K562 (cell line): ENCODE data around the gene ARL8A. TPM values are rescaled to one million over a fixed set of nuclear protein-coding genes. Genes with fewer than 3 reads are reported as not detected.

Experiments used
- CHAMP1 ChIP-seq: fragments of 450-650 bp; IDR thresholded peaks from 2 replicates; pipeline ENCODE4 v1.6.1; 2016; ENCODE audit warnings: mild to moderate bottlenecking
- NCOA2 ChIP-seq, 2 experiments: fragments of 450-650 bp; IDR thresholded peaks; 2 replicates each; pipeline ENCODE4 v1.6.1; 2018; ENCODE audit warnings: mild to moderate bottlenecking in 2 of 2, moderate library complexity in 1 of 2; ENCODE audit not compliant: partially characterized antibody in 2 of 2
- PHF21A ChIP-seq: fragments of 450-650 bp; IDR thresholded peaks from 2 replicates; pipeline ENCODE4 v1.6.1; 2017; ENCODE audit warnings: low read depth, borderline replicate concordance
- POU5F1 ChIP-seq: fragments of 150-350 bp; IDR thresholded peaks from 2 replicates; pipeline ENCODE4 v1.6.1; 2014; ENCODE audit warnings: borderline replicate concordance, low read length, low read depth, mild to moderate bottlenecking; ENCODE audit not compliant: partially characterized antibody
- SMAD1 ChIP-seq: fragments of 150-350 bp; IDR thresholded peaks from 2 replicates; pipeline ENCODE4 v1.6.1; 2014; ENCODE audit warnings: low read length, low read depth; ENCODE audit not compliant: partially characterized antibody
- TCF7 ChIP-seq: sonication (generic); IDR thresholded peaks from 2 replicates; pipeline ENCODE4 v1.6.1; 2016; ENCODE audit warnings: antibody characterized with exemption, borderline replicate concordance
- ZBTB26 ChIP-seq: fragments of 450-650 bp; formaldehyde crosslinking; IDR thresholded peaks from 2 replicates; pipeline ENCODE4 v1.4.0; 2022; ENCODE audit warnings: missing genetic modification characterization
- ZC3H4 ChIP-seq: sonication (generic); formaldehyde crosslinking; IDR thresholded peaks from 2 replicates; pipeline ENCODE4 v1.9.0; 2021; ENCODE audit warnings: missing genetic modification reagents, borderline replicate concordance
- ZEB2 ChIP-seq: fragments of 450-650 bp; IDR thresholded peaks from 2 replicates; pipeline ENCODE4 v1.6.1; 2016
- ZNF347 ChIP-seq: fragments of 450-650 bp; formaldehyde crosslinking; IDR thresholded peaks from 2 replicates; pipeline ENCODE4 v1.4.0; 2020; ENCODE audit warnings: low read depth, mild to moderate bottlenecking, moderate library complexity
- ZNF639 ChIP-seq, 2 experiments: fragments of 200-800 bp in 1 of 2; sonication (Bioruptor generic) in 1 of 2; sonication (generic) in 1 of 2; formaldehyde crosslinking in 1 of 2; IDR thresholded peaks in 1 of 2; conservative IDR thresholded peaks in 1 of 2; 2 replicates each; pipeline versions ENCODE4 v1.5.0 to v1.6.1; 2016 to 2020; ENCODE audit warnings: missing compliant biosample characterization in 1 of 2, missing genetic modification characterization in 1 of 2, missing genetic modification reagents in 1 of 2
- polyA plus RNA-seq, 8 experiments: library from polyadenylated mRNA; depleted of rRNA in 4 of 8; stranded (reverse) in 5 of 8; unstranded in 3 of 8; fragments of >200 nt; fragmentation: Nextera tagmentation in 2 of 8; fragmentation: Illumina TruSeq in 1 of 8; extraction: Ambion mirVana in 2 of 8; extraction: Trizol in 1 of 8; gene quantifications; 2 replicates each; pipeline versions ENCODE4 v1.2.1 to v1.2.3, GENCODE V29; 2011 to 2014; ENCODE audit warnings: inconsistent platforms in 1 of 8, missing spikeins in 1 of 8
- total RNA-seq, 7 experiments: library from RNA; depleted of rRNA in 6 of 7; stranded (reverse); fragments of >200 nt in 6 of 7; fragmentation: Illumina TruSeq in 2 of 7; extraction: Trizol in 2 of 7; gene quantifications; 2 replicates each; pipeline versions ENCODE4 v1.2.1 to v1.2.3, GENCODE V29; 2011 to 2021; ENCODE audit warnings: low replicate concordance in 1 of 7
- TF ChIP-seq, protein P1 (sequence below), 2 experiments: fragments of 450-650 bp; IDR thresholded peaks; 2 replicates each; pipeline ENCODE4 v1.6.1; 2016; ENCODE audit warnings: mild to moderate bottlenecking in 2 of 2, borderline replicate concordance in 1 of 2, low read depth in 1 of 2, moderate library complexity in 1 of 2

ARL8A gene
- total and polyA plus RNA-seq, 9 of the 15 experiments (the other 6 are each of a cell fraction or from before 2014, with no cell fraction given), result 0.17 to 27.3 (median 15.6) TPM

DNA sequence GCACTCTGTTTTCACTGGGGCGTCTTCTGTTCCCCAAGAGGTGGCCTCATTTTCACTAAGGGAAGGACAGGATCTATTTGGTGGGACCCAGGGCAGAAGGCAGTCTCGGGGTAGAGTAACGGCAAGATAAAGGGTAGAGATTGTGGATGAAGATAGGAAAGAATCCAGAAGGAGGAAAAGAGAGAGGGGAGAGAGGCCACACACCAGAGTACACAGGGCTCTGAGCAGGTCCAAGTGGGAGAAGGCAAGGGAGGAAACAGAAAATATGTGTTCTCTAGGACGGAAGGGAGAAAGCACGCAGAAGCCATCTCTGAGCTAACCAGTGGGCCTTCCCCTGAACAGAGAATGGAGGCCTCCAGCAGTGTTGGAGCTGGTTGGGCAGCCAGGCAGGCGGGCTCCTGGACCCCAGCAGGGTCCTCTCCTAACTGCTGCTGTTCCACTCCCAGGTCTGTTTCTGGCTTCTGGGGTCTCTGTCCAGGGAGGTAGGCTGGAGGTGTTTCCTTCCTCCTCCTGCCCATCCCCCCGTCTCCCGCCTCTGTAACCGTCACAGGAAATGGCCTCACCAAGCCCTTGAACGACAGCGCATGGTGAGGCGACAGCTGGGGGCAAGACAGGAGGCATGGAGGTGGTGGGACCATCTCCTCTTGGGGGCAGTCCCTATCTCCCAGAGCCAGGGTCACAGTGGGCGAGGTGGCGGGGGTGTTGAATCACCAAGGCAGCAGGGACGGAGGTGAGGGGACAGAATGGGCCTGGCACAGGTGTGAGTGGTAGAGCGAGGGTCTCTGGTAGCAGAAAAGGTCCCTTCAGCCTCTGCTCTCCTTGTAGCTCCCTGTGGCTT lies 15.2 kb upstream of the ARL8A start (continued):
- TF ChIP-seq, protein P1, sequence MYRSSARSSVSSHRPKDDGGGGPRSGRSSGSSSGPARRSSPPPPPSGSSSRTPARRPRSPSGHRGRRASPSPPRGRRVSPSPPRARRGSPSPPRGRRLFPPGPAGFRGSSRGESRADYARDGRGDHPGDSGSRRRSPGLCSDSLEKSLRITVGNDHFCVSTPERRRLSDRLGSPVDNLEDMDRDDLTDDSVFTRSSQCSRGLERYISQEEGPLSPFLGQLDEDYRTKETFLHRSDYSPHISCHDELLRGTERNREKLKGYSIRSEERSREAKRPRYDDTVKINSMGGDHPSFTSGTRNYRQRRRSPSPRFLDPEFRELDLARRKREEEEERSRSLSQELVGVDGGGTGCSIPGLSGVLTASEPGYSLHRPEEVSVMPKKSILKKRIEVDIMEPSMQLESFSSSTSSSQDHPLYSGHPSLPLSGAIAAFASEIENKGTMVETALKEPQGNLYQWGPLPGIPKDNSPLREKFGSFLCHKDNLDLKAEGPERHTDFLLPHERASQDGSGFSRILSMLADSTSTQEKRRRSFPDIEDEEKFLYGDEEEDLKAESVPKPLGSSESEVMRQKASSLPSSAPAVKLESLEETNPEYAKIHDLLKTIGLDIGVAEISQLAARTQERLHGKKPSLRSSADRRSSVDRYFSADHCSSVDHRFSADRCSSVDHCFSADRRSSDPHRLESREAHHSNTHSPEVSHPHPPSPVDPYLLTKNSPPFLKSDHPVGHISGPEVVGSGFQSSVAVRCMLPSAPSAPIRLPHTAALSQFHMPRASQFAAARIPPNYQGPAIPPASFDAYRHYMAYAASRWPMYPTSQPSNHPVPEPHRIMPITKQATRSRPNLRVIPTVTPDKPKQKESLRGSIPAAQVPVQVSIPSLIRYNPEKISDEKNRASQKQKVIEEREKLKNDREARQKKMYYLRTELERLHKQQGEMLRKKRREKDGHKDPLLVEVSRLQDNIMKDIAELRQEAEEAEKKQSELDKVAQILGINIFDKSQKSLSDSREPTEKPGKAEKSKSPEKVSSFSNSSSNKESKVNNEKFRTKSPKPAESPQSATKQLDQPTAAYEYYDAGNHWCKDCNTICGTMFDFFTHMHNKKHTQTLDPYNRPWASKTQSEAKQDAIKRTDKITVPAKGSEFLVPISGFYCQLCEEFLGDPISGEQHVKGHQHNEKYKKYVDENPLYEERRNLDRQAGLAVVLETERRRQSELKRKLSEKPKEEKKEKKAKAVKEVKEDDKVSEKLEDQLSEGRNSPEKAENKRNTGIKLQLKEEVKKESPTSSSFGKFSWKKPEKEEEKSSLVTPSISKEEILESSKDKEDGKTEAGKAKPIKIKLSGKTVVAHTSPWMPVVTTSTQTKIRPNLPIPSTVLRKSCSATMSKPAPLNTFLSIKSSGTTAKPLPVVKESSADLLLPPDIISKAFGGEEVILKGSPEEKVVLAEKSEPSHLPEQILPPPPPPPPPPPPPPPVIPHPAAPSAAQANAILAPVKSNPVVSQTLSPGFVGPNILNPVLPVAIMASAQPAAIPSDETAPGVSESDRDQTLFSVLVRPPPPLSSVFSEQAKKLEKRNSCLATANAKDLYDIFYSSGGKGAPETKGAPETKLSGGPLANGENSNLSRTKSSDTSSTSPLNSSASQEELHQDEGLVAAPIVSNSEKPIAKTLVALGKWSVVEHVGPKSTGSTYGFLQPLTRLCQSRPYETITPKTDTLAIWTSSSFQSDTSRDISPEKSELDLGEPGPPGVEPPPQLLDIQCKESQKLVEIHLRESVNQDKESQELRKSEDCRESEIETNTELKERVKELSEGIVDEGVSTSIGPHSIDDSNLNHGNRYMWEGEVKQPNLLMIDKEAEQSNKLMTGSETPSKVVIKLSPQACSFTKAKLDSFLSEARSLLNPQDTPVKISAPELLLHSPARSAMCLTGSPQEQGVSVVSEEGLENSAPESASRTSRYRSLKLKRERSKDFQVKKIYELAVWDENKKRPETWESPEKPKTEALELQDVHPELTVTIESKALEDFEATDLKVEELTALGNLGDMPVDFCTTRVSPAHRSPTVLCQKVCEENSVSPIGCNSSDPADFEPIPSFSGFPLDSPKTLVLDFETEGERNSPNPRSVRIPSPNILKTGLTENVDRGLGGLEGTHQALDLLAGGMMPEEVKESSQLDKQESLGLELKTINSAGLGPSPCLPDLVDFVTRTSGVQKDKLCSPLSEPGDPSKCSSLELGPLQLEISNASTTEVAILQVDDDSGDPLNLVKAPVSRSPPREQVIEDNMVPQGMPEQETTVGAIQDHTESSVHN (IDR thresholded peaks at IDR 0.05; ENCODE audit: borderline replicate concordance in 1 of 2, low read depth in 1 of 2), result no peak
- TF ChIP-seq ZBTB26 (peak; percentile 98), TCF7 (no peak; the same call in 1 of the 2 replicates), CHAMP1 (no peak; the same call in 1 of the 2 replicates), PHF21A (no peak), ZNF639 (CRISPR knock-in tag; conservative IDR thresholded peaks at IDR 0.05 in 1 of 2, IDR thresholded peaks at IDR 0.05 in 1 of 2) (0 out of 4 replicates have a peak, but pooled peaks of 1 of the 2 experiments have one; percentile 18), NCOA2 (IDR thresholded peaks at IDR 0.05; ENCODE audit: partially characterized antibody in 2 of 2) (no peak), POU5F1 (no peak), ZEB2 (peak; percentile 10; the same call in 1 of the 2 replicates), SMAD1 (peak; percentile 8), ZC3H4 (no peak), ZNF347 (no peak)
